ENCODE results near the gene PREP.

DNA sequence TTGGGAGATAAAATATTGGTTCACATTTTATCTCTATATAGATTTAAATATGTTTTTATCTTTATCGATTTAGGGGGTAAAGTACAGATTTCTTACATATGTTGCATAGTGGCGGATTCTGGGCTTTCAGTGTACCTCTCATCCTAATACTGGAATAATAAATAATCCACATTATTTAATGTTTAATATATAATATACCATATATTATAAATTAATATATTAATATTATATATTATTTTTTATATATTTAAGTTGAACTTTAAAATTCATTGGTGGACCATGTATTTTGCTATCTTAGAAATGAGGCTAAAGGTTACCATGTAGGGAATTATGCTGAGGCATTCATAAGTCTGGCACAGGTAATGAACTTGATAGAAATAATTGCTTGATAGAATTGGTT lies 133.5 kb downstream of the PREP start:
- TF ChIP-seq BCL11A (IDR thresholded peaks at IDR 0.05; ENCODE audit: low read depth in 2 of 2, low read length in 2 of 2) = no peak
- TF ChIP-seq SP1 (IDR thresholded peaks at IDR 0.05; ENCODE audit: low read depth, low read length) = no peak
- TF ChIP-seq CBX5 (IDR thresholded peaks at IDR 0.05; ENCODE audit: low read depth, low read length) = no peak
- TF ChIP-seq TAF1 (IDR thresholded peaks at IDR 0.05; ENCODE audit: low read depth, low read length) = no peak
- TF ChIP-seq YY1 (IDR thresholded peaks at IDR 0.05; ENCODE audit: low read depth, low read length) = no peak
- no peak for TF ChIP-seq SIN3A (conservative IDR thresholded peaks at IDR 0.05 in 1 of 2, IDR thresholded peaks at IDR 0.05 in 1 of 2; ENCODE audit: low read depth in 1 of 2, low read length in 2 of 2)
- no peak for TF ChIP-seq EP300 (IDR thresholded peaks at IDR 0.05; ENCODE audit: borderline replicate concordance in 1 of 2, low read depth in 2 of 2, low read length in 2 of 2)

Data from H1 (cell line).